ENCODE measurements around the gene KCNQ5. TPM values are rescaled to one million over a fixed set of nuclear protein-coding genes. Genes with fewer than 3 reads are reported as not detected.

KCNQ5 gene
- total RNA-seq, 1 experiment from 2014 or later = not detected

DNA sequence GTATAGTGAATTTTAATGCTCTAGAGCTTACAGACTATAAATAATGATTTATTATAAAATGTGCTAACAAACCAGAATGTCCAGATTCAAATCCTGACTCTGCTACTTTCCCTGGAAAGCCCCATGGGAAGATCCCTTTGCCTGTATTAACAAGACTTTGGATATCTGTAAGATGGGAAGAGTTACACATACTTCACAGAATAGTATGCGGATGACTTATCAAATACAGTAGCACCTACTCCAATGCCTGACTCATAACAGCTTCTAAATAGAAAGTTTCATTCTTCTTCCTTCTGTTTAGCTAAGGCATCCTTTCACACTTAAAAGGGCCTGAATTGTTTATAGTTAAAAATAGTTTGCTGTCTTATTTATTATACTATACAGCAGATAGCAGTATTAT, 166.3 kb downstream of the KCNQ5 start (continued):
- TF ChIP-seq SP1 (IDR thresholded peaks at IDR 0.05; ENCODE audit: low read depth) (no peak), EZH2phosphoT487 (IDR thresholded peaks at IDR 0.05; ENCODE audit: borderline replicate concordance) (no peak), POLR2A (IDR thresholded peaks at IDR 0.05; ENCODE audit: borderline replicate concordance, extremely low read depth, insufficient read depth, insufficient read length) (no peak)
- TF ChIP-seq, protein P1, sequence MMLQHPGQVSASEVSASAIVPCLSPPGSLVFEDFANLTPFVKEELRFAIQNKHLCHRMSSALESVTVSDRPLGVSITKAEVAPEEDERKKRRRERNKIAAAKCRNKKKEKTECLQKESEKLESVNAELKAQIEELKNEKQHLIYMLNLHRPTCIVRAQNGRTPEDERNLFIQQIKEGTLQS (IDR thresholded peaks at IDR 0.05) = no peak

DNA sequence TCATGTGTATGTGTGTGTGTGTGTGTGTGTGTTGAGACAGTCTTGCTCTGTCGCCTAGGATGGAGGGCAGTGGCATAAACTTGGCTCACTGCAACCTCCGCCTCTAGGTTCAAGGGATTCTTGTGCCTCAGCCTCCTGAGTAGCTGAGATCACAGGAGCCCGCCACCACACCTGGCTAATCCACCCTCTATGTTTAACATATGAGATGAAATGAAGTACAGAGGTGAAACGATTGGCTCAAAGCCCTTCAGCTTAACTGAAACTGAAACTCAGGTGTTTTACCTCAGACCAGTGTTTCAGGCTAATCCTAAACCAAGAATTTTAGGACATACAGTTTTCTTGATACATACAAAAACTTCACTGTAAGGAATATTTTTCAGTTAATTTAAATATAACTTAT, 167.3 kb downstream of the KCNQ5 start:
- CTCF ChIA-PET = no interaction called here
- DNase-seq (ENCODE audit: low read depth, low spot score) = no peak
- RAD21 ChIA-PET (ENCODE audit: low non-redundant PET in 1 of 2, low total read pairs in 2 of 2, uncharacterized antibody in 2 of 2, unreplicated experiment in 2 of 2) = no interaction called here
- intact Hi-C loops (cut with micrococcal nuclease) = no loop called here
- H3K79me2 ChIP-seq (ENCODE audit: insufficient read depth, low read length) = no peaks in the 10 kb centered on the region
- no peak overlapping the region for H3K4me2 ChIP-seq (ENCODE audit: low read length)
- no peaks in the 10 kb centered on the region for H3K4me1 ChIP-seq (ENCODE audit: control insufficient read depth in 1 of 2, insufficient read depth in 2 of 2, low read length in 2 of 2)
- no peak overlapping the region for H3K4me3 ChIP-seq (replicated peaks in 1 of 2; ENCODE audit: low read depth in 1 of 2, low read length in 2 of 2)
- BruUV-seq (replicated peaks) = no TSS peak
- H3K27ac ChIP-seq (ENCODE audit: low read depth, low read length) = no peak overlapping the region
- H3K36me3 ChIP-seq (ENCODE audit: control insufficient read depth in 1 of 2, insufficient read depth in 2 of 2, low read length in 2 of 2) = no peaks in the 10 kb centered on the region
- ATAC-seq = no peak
- H2AFZ ChIP-seq (ENCODE audit: low read depth, low read length, poor library complexity, severe bottlenecking) = no peak overlapping the region
- no peak overlapping the region for H3K9ac ChIP-seq (ENCODE audit: low read length)
- POLR2A ChIA-PET = no interaction called here
- no peaks in the 10 kb centered on the region for H3K9me3 ChIP-seq (ENCODE audit: control insufficient read depth in 1 of 2, insufficient read depth in 1 of 2, low read depth in 1 of 2, low read length in 2 of 2)
- peaks cover 8% of the 10 kb centered on the region; the same call in 1 of the 2 replicates for H3K27me3 ChIP-seq (ENCODE audit: insufficient read depth, low read length)
- no peaks in the 10 kb centered on the region for H4K20me1 ChIP-seq (ENCODE audit: insufficient read depth)
- H3K9me2 ChIP-seq (ENCODE audit: insufficient read depth) = no peaks in the 10 kb centered on the region
- TF ChIP-seq POLR2AphosphoS5 (IDR thresholded peaks at IDR 0.05; ENCODE audit: low read depth, low read length) (no peak), EZH2phosphoT487 (IDR thresholded peaks at IDR 0.05; ENCODE audit: borderline replicate concordance) (no peak), RAD21 (IDR thresholded peaks at IDR 0.05; ENCODE audit: low read depth) (no peak), EZH2 (IDR thresholded peaks at IDR 0.05) (no peak), EGR1 (IDR thresholded peaks at IDR 0.05; ENCODE audit: low read depth) (no peak), SIN3A (IDR thresholded peaks at IDR 0.05; ENCODE audit: low read depth) (no peak), YY1 (IDR thresholded peaks at IDR 0.05; ENCODE audit: extremely low read depth, insufficient replicate concordance, low read depth, low read length) (no peak), ZNF274 (IDR thresholded peaks at IDR 0.05; ENCODE audit: low read depth, low read length) (no peak), ELF1 (IDR thresholded peaks at IDR 0.05; ENCODE audit: borderline replicate concordance, low read depth) (no peak), FOSL1 (IDR thresholded peaks at IDR 0.05; ENCODE audit: low read depth) (no peak), CEBPB (IDR thresholded peaks at IDR 0.05; ENCODE audit: low read depth) (no peak)
- TF ChIP-seq, protein P2, sequence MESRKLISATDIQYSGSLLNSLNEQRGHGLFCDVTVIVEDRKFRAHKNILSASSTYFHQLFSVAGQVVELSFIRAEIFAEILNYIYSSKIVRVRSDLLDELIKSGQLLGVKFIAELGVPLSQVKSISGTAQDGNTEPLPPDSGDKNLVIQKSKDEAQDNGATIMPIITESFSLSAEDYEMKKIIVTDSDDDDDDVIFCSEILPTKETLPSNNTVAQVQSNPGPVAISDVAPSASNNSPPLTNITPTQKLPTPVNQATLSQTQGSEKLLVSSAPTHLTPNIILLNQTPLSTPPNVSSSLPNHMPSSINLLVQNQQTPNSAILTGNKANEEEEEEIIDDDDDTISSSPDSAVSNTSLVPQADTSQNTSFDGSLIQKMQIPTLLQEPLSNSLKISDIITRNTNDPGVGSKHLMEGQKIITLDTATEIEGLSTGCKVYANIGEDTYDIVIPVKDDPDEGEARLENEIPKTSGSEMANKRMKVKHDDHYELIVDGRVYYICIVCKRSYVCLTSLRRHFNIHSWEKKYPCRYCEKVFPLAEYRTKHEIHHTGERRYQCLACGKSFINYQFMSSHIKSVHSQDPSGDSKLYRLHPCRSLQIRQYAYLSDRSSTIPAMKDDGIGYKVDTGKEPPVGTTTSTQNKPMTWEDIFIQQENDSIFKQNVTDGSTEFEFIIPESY (IDR thresholded peaks at IDR 0.05; ENCODE audit: extremely low read depth, insufficient replicate concordance, low read length) = no peak
- TF ChIP-seq, protein P1 (IDR thresholded peaks at IDR 0.05) = no peak
- TF ChIP-seq, protein P3, sequence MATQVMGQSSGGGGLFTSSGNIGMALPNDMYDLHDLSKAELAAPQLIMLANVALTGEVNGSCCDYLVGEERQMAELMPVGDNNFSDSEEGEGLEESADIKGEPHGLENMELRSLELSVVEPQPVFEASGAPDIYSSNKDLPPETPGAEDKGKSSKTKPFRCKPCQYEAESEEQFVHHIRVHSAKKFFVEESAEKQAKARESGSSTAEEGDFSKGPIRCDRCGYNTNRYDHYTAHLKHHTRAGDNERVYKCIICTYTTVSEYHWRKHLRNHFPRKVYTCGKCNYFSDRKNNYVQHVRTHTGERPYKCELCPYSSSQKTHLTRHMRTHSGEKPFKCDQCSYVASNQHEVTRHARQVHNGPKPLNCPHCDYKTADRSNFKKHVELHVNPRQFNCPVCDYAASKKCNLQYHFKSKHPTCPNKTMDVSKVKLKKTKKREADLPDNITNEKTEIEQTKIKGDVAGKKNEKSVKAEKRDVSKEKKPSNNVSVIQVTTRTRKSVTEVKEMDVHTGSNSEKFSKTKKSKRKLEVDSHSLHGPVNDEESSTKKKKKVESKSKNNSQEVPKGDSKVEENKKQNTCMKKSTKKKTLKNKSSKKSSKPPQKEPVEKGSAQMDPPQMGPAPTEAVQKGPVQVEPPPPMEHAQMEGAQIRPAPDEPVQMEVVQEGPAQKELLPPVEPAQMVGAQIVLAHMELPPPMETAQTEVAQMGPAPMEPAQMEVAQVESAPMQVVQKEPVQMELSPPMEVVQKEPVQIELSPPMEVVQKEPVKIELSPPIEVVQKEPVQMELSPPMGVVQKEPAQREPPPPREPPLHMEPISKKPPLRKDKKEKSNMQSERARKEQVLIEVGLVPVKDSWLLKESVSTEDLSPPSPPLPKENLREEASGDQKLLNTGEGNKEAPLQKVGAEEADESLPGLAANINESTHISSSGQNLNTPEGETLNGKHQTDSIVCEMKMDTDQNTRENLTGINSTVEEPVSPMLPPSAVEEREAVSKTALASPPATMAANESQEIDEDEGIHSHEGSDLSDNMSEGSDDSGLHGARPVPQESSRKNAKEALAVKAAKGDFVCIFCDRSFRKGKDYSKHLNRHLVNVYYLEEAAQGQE (IDR thresholded peaks at IDR 0.05; ENCODE audit: low read depth) = no peak

Data from HCT116 (cell line).